Liver (tissue), 9 donors: ENCODE results near the gene CLMN. TPM values are rescaled to one million over a fixed set of nuclear protein-coding genes. Genes with fewer than 3 reads are reported as not detected.

Experiments used
- DNase-seq: peaks from one replicate; pipeline ENCODE4 v3.0.0-alpha.2; 2017; ENCODE audit warnings: low spot score
- H3K27ac ChIP-seq, 2 donors: one replicate each; pipeline ENCODE4 v1.7.0; 2013; ENCODE audit warnings: inconsistent platforms in 2 of 2, low read length in 2 of 2, control low read depth in 1 of 2, low read depth in 1 of 2, mild to moderate bottlenecking in 1 of 2
- H3K27me3 ChIP-seq, 4 donors: one replicate each; pipeline versions ENCODE4 v1.6.1 to v1.7.0; 2013; ENCODE audit warnings: low read length in 3 of 4, inconsistent platforms in 1 of 4, mild to moderate bottlenecking in 1 of 4, moderate library complexity in 1 of 4; ENCODE audit not compliant: control insufficient read depth in 4 of 4, insufficient read depth in 4 of 4
- H3K36me3 ChIP-seq, 4 donors: one replicate each; pipeline versions ENCODE4 v1.6.1 to v1.7.0; 2013; ENCODE audit warnings: low read length in 3 of 4, mild to moderate bottlenecking in 3 of 4, low read depth in 1 of 4, moderate library complexity in 1 of 4; ENCODE audit not compliant: control insufficient read depth in 4 of 4, insufficient read depth in 3 of 4
- H3K4me1 ChIP-seq, 4 donors: one replicate each; pipeline versions ENCODE4 v1.6.1 to v1.7.0; 2013; ENCODE audit warnings: low read length in 3 of 4, mild to moderate bottlenecking in 3 of 4, moderate library complexity in 1 of 4; ENCODE audit not compliant: control insufficient read depth in 4 of 4, insufficient read depth in 4 of 4
- H3K4me3 ChIP-seq, 3 donors: one replicate each; pipeline versions ENCODE4 v1.6.1 to v1.7.0; 2013; ENCODE audit warnings: low read length in 3 of 3, control low read depth in 1 of 3, low read depth in 1 of 3, mild to moderate bottlenecking in 1 of 3
- H3K9ac ChIP-seq, 2 donors: one replicate each; pipeline ENCODE4 v1.7.0; 2013; ENCODE audit warnings: low read length in 2 of 2, mild to moderate bottlenecking in 2 of 2, moderate library complexity in 2 of 2, control low read depth in 1 of 2, low read depth in 1 of 2
- H3K9me3 ChIP-seq, 4 donors: one replicate each; pipeline versions ENCODE4 v1.6.1 to v1.7.0; 2013; ENCODE audit warnings: low read length in 3 of 4; ENCODE audit not compliant: control insufficient read depth in 4 of 4
- ATF3 ChIP-seq: IDR thresholded peaks from 2 replicates; pipeline ENCODE4 v1.6.1; 2016; ENCODE audit warnings: antibody characterized with exemption
- EGR1 ChIP-seq, 2 donors: IDR thresholded peaks; 2 replicates each; pipeline ENCODE4 v1.6.1; 2016 to 2018; ENCODE audit warnings: antibody characterized with exemption in 2 of 2, low read depth in 2 of 2
- FOXA1 ChIP-seq: IDR thresholded peaks from 2 replicates; pipeline ENCODE4 v1.6.1; 2016; ENCODE audit warnings: antibody characterized with exemption
- GABPA ChIP-seq, 2 donors: IDR thresholded peaks in 1 of 2; conservative IDR thresholded peaks in 1 of 2; 2 replicates each; pipeline ENCODE4 v1.6.1; 2016; ENCODE audit warnings: antibody characterized with exemption in 2 of 2, mild to moderate bottlenecking in 1 of 2, moderate library complexity in 1 of 2
- HNF4A ChIP-seq, 2 donors: conservative IDR thresholded peaks; 2 replicates each; pipeline ENCODE4 v1.6.1; 2016; ENCODE audit warnings: antibody characterized with exemption in 2 of 2, mild to moderate bottlenecking in 2 of 2
- HNF4G ChIP-seq: IDR thresholded peaks from 2 replicates; pipeline ENCODE4 v1.6.1; 2016; ENCODE audit warnings: antibody characterized with exemption
- MAX ChIP-seq: IDR thresholded peaks from 2 replicates; pipeline ENCODE4 v1.6.1; 2016; ENCODE audit warnings: antibody characterized with exemption
- RAD21 ChIP-seq, 2 donors: IDR thresholded peaks; 2 replicates each; pipeline ENCODE4 v1.6.1; 2016; ENCODE audit warnings: antibody characterized with exemption in 2 of 2, mild to moderate bottlenecking in 2 of 2
- REST ChIP-seq: IDR thresholded peaks from 2 replicates; pipeline ENCODE4 v1.6.1; 2016; ENCODE audit warnings: antibody characterized with exemption, mild to moderate bottlenecking
- RXRA ChIP-seq, 2 donors: IDR thresholded peaks; 2 replicates each; pipeline ENCODE4 v1.6.1; 2017 to 2018; ENCODE audit warnings: antibody characterized with exemption in 2 of 2, mild to moderate bottlenecking in 1 of 2
- SP1 ChIP-seq: IDR thresholded peaks from 2 replicates; pipeline ENCODE4 v1.6.1; 2018; ENCODE audit warnings: antibody characterized with exemption, mild to moderate bottlenecking
- TAF1 ChIP-seq: conservative IDR thresholded peaks from 2 replicates; pipeline ENCODE4 v1.6.1; 2016; ENCODE audit warnings: antibody characterized with exemption, mild to moderate bottlenecking
- YY1 ChIP-seq: IDR thresholded peaks from 2 replicates; pipeline ENCODE4 v1.6.1; 2016; ENCODE audit warnings: antibody characterized with exemption, mild to moderate bottlenecking
- WGBS: extraction: QIAGEN DNeasy Blood & Tissue Kit; methylation state at CpG from one replicate; pipeline ENCODE4 v1.1.7; 2013; 5-methylcytosine and 5-hydroxymethylcytosine counted together
- polyA plus RNA-seq, 2 donors: library from polyadenylated mRNA; stranded (reverse) in 1 of 2; unstranded in 1 of 2; fragments of 200-250 nt in 1 of 2; fragments of >200 nt in 1 of 2; fragmentation: Nextera tagmentation in 1 of 2; extraction: Ambion mirVana in 1 of 2; gene quantifications; one replicate each; pipeline versions ENCODE4 v1.2.1 to v1.2.3, GENCODE V29; 2013 to 2015
- total RNA-seq, 2 donors: library from RNA; depleted of rRNA; stranded (reverse); fragments of >200 nt; gene quantifications; one replicate each; pipeline ENCODE4 v1.2.3, GENCODE V29; 2014
- TF ChIP-seq, protein P1 (sequence below): IDR thresholded peaks from 2 replicates; pipeline ENCODE4 v1.6.1; 2016; ENCODE audit warnings: antibody characterized with exemption
- TF ChIP-seq, protein P2 (sequence below): fragments of 150-350 bp; IDR thresholded peaks from 2 replicates; pipeline ENCODE4 v1.5.1; 2017; ENCODE audit warnings: improper control_type of control experiment, low read depth, low read length; ENCODE audit not compliant: missing input control
- donor health status: healthy.
- donor health status: healthy.
- donor health status: healthy.
- donor health status: healthy.
- donor health status: healthy.

The CLMN gene
- total and polyA plus RNA-seq, 4 donors, result 6.0 to 41.1 (median 24.1) TPM

DNA sequence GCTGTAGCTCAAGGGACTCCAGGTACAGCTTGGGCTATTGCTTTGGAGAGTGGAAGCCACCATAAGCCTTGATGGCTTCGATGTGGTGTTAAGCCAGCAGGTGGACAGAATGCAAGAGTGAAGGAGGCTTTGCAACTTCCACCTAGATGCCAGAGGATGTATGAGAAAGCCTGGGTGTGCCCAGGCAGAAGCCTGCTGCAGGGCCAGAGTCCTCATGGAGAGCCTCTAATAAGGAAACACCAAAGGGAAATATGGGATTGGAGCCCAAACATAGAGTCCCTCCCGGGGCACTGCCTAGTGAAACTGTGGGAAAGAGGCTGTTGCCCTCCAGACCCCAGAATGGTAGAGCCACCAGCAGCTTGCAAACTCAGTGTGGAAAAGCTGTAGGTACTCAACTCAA lies 152.5 kb downstream of the CLMN start:
- H3K36me3 ChIP-seq, result no peaks in the 10 kb centered on the region
- TF ChIP-seq HNF4G (no peak), MAX (no peak), YY1 (no peak), RXRA (IDR thresholded peaks at IDR 0.05) (no peak), TAF1 (no peak), ATF3 (no peak), GABPA (IDR thresholded peaks at IDR 0.05 in 1 of 2, conservative IDR thresholded peaks at IDR 0.05 in 1 of 2) (no peak), FOXA1 (no peak), SP1 (no peak), REST (no peak), HNF4A (conservative IDR thresholded peaks at IDR 0.05) (no peak), EGR1 (IDR thresholded peaks at IDR 0.05; ENCODE audit: low read depth in 2 of 2) (no peak)
- TF ChIP-seq, protein P1, sequence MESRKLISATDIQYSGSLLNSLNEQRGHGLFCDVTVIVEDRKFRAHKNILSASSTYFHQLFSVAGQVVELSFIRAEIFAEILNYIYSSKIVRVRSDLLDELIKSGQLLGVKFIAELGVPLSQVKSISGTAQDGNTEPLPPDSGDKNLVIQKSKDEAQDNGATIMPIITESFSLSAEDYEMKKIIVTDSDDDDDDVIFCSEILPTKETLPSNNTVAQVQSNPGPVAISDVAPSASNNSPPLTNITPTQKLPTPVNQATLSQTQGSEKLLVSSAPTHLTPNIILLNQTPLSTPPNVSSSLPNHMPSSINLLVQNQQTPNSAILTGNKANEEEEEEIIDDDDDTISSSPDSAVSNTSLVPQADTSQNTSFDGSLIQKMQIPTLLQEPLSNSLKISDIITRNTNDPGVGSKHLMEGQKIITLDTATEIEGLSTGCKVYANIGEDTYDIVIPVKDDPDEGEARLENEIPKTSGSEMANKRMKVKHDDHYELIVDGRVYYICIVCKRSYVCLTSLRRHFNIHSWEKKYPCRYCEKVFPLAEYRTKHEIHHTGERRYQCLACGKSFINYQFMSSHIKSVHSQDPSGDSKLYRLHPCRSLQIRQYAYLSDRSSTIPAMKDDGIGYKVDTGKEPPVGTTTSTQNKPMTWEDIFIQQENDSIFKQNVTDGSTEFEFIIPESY, result no peak
- TF ChIP-seq, protein P2, sequence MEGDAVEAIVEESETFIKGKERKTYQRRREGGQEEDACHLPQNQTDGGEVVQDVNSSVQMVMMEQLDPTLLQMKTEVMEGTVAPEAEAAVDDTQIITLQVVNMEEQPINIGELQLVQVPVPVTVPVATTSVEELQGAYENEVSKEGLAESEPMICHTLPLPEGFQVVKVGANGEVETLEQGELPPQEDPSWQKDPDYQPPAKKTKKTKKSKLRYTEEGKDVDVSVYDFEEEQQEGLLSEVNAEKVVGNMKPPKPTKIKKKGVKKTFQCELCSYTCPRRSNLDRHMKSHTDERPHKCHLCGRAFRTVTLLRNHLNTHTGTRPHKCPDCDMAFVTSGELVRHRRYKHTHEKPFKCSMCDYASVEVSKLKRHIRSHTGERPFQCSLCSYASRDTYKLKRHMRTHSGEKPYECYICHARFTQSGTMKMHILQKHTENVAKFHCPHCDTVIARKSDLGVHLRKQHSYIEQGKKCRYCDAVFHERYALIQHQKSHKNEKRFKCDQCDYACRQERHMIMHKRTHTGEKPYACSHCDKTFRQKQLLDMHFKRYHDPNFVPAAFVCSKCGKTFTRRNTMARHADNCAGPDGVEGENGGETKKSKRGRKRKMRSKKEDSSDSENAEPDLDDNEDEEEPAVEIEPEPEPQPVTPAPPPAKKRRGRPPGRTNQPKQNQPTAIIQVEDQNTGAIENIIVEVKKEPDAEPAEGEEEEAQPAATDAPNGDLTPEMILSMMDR, result no peak
- no peak overlapping the region for H3K4me3 ChIP-seq
- WGBS, result 94% methylated on average over 2 of the region's 2 CpGs
- H3K9ac ChIP-seq, result no peak overlapping the region
- H3K27ac ChIP-seq, result no peak overlapping the region
- DNase-seq, result no peak
- H3K9me3 ChIP-seq, result peaks cover 0 to 2% (median 0%) of the 10 kb centered on the region in 4 donors
- peaks cover 0 to 14% (median 5%) of the 10 kb centered on the region in 4 donors for H3K4me1 ChIP-seq
- no peaks in the 10 kb centered on the region for H3K27me3 ChIP-seq

DNA sequence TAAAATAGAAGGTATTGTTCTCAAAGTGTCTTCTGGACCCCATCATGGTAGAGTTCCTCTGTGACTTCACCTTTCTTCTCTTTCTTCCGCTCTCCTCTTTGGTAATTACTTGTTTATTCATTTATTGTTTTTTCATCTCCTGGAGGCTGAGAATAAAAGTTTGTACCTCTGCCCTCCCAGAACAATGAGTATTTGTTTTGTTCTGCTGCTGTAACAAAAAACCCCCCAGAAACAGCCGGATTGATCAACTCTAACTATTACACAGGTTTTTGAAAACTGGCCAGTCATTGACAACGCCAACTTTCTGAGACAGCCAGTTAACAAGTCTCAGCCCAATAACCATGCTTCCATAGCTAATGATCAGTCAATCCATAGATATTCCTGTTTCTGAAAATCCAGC lies 154.2 kb downstream of the CLMN start:
- Histone ChIP-seq H3K4me1 (peaks cover 0 to 16% (median 8%) of the 10 kb centered on the region in 4 donors), H3K27me3 (no peaks in the 10 kb centered on the region), H3K36me3 (no peaks in the 10 kb centered on the region), H3K9ac (no peak overlapping the region), H3K9me3 (peaks cover 0 to 2% (median 0%) of the 10 kb centered on the region in 4 donors), H3K4me3 (no peak overlapping the region), H3K27ac (no peak overlapping the region)
- no peak for DNase-seq
- no peak for TF ChIP-seq RAD21 (IDR thresholded peaks at IDR 0.05)
- TF ChIP-seq HNF4A (conservative IDR thresholded peaks at IDR 0.05), result no peak
- TF ChIP-seq EGR1 (IDR thresholded peaks at IDR 0.05; ENCODE audit: low read depth in 2 of 2), result no peak
- WGBS, result 95% methylated on average over 3 of the region's 3 CpGs
